HG03575 (cell line): ENCODE measurements around the gene PRDM1.
A peak's percentile ranks its signal among the peaks of the same experiment; 100 is the strongest.

Source experiments
- ATAC-seq: cut with Tn5 transposase; IDR thresholded peaks from one replicate; pipeline ENCODE4 v1.9.1; 2021; ENCODE audit not compliant: unreplicated experiment, insufficient number of reproducible peaks, low FRiP score; ENCODE audit errors: extremely low read depth

Gene PRDM1

DNA sequence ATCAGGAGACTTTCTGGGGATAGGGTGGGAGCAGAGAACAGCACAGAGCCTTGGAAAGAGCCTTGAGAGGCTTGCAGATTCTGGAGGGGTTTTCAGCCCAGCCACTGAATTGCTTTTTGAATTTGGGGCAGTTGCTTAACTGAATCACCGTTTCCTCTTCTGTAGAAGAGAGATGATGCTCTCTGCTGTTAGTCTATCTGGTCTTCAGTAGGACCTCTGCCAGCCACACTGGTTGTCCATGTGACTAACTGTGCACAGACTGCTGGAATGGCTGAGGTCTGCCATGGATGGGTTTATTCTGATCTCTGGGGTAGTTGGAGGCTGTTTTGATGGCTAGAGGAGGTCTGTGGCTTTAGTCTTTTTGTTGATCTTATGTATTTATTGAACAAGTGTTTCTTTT is 21.4 kb upstream of the PRDM1 start:
- no peak for ATAC-seq

DNA sequence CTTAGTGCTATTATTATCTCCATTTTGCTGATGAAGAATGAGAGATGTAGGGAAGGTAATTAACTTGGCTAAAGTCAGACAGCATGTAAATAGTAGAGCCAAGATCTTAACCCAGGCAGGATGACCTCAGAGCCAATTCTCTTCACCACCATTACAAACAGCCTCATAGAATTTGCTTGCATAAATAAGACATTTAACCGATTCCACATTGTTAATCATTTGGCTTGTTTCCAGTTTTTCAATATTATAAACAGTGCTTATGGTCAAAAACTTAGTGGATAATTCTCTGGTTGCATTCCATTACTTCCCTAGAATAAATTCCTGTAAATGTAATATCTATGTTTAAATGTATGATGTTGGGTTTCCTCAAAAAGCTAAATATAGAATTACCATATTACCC is 19.1 kb upstream of the PRDM1 start:
- ATAC-seq = no peak

DNA sequence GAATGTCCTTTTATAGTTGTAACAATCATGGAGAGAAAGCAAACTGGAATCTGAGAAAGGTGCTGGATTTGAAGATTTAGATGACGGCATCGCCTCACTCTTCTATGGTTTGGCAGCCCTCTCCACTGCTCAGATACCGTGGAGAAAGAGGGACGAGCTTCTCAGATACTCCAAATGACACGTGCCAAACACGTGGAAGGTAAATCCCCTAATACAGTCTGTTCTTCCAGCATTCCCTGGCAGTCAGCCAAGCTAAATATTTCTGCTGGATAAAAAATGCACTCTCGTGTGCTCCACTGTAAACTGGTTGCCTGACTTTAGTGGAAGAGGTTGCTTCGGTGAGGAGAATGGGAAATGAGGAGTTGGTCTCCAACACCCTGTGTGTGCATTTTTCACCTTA is 16.7 kb upstream of the PRDM1 start:
- no peak for ATAC-seq

DNA sequence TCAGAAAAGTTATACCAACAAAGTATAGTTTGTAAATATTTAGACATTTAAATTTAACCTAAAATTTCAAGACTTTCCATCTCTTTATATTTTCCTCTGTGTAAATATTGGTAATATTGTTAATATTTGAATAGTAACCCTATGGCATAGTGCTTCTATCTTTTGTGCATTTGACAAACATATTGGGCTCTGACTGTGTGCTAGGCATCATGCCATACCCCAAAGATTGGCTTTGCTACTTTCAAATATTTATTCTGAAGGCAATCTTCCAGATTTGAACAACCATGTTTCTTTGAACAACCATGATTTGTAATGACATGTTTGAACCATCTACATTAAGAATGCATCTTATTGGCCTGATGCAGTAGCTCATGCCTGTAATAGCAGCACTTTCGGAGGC is 15.5 kb upstream of the PRDM1 start:
- ATAC-seq = no peak

DNA sequence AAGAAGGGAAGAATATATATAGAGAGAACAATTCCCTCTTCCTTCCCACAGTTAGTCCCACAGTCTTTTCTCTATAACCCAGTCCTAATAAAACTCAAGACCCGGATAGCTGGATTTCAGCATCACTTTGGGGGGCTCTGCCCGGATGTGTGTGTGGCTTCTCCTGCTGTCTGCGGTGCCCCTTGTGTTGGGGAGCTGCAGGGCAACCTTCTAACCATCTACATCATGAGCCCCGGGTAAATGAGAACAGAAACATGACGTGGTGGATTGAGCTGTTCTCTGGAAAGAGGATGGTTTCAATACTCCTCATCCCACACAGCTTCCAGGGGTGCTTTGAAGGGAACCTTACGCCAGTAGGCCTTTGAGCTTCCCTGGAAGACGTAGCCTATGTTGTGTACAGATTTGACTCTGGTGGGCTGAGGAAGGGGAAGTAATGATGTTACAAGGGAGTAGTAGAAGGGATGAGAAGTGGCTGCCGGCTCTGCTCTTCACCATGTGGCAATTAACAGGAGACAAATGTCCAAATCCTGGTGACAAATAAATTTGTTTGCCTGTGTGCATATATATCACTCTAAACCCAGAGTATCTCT is 13.5 kb upstream of the PRDM1 start:
- no peak for ATAC-seq

DNA sequence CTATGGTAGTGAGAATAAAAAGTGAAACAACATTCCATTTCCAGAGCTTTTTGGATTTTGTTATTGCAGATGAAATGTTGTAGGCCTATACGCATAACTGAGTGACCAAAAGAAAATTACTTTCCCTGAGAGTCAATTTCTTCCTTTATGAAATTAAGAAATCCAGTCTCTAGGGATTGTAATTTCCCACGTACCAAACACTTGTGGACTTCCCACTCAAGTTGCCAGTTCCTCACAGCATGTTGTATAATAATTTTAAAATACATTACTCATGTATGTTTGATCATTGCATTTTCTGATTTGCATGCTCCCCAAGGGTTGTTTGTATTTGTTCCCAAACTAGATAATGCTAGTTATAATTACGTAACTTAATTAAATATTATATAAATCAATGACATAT is 12.0 kb upstream of the PRDM1 start:
- no peak for ATAC-seq

DNA sequence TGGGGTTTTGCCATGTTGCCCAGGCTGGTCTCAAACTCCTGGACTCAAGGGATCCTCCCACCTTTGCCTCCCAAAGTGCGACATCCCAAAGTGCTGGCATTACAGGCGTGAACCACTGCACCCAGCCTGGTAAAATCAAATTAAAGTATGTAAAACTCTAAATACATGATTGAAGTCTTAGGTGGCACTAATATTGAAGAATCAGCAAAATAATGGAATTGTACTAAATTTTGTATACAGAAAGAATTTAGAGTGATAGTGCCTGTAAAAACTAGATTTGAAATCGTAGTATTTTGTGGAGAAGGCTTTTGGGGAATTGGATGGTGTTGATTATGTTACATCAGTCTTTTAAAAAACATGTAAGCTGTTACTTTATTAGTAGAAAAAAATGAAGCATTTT is 10.0 kb upstream of the PRDM1 start:
- ATAC-seq = no peak

DNA sequence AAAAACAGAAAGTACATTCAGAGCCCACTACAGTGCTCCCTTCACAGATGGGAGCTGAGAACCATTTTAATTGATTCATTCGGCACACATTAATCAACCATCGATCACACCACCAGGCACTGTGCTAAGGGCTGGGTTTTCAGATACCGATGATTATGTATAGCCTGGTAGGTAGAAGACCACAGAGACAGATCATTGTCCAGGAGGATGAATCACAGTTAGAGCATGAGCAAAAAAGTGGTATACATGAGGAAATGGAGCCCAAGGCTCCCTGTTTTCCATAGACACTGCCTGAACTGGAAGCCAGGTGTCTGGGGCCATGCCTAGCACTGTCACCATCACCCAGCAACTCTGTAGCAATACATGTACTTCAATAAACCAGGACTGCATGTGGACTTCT is 9.0 kb upstream of the PRDM1 start:
- no peak for ATAC-seq

DNA sequence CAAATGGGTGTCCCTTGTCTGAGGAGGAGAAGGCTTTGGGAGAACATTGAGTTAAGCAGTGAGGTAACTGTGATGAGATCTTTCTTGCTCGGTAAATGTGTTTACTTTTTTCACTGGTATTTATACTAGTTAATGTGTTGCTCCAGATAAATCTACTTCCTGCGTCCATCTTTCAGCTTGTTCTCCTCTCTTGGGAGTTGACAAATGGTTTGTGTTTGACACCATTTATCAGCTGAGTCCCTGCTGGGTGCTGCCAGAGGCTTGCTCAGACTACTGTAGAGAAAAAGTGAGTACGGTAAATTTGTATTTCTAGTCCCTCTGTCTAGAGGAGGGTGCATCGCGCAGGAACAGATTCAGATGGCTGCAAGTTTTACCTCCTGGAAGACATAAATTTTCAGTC is 8.3 kb upstream of the PRDM1 start:
- no peak for ATAC-seq

DNA sequence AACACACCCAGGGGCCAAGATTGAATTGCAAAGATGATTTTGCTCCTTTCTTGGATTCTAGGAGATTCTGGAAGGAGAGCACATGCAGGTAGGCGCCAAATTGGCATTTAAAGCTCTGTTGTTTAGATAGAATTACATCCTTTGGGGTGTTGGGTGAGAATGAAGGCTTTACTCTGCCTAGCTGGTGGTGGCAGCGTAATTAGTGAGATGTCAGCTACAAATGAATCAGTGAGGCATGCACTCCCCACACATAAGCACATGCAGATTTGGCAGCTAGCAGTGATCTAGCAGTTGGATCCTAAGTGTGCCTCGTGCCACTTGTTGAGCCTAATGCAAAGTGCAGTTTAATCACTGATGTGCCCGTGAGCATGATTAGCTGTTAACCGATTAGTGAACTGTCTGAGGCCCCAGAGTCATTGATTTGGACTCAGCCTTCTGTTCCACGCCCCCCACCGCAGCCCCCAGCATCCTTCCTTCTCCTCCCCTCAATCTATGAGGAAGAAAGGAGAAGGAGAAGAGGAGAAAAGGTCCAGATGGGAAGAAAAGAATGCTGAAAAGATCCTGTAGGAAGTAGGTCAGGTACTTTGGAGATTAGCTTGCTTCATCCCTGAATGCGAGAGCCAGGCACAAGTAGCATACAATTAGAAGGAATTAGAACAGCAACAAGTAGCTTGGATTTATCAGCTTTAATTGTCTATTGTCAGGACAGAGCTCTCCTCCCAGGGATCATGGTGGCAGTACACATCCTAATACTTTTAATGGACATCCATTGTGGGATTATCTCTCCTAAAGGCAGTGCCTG is 6.0 kb upstream of the PRDM1 start:
- ATAC-seq = no peak

DNA sequence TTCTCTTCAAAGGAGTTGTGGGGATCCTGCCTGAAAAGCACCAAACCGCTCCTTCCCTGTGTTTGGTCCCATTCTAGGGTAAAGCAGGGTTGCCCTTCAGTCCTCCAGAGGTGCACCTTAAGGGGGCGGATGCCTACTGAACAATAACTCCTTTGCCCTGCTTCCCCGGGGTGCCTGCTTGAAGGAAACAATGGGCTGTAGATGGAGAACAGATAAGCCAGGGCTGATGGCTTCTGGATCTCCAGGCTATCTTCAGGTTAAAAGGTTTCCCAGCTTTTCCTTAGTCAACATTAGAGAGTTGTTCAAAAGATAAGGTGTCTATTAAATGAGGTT is 5.4 kb upstream of the PRDM1 start:
- no peak for ATAC-seq

DNA sequence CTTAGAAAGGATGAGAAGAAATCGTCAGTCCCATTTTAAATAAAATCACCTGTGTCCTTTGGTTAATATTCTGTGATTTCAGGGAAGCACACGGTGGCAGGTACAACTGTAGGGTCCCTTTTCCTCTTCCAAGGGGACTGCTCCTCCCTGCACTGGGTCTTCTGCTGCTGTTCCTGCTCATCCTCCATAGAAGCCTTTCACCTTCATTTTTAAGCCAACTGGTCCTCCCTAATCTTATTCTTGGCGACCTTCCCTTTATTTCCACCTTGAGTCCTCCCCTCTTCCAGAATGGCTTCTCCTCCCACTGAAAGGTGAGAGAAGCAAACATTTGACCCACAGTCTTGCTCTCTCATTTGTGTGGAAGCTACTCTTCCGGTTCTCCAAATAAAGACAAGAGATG is 4.4 kb upstream of the PRDM1 start:
- ATAC-seq = no peak

DNA sequence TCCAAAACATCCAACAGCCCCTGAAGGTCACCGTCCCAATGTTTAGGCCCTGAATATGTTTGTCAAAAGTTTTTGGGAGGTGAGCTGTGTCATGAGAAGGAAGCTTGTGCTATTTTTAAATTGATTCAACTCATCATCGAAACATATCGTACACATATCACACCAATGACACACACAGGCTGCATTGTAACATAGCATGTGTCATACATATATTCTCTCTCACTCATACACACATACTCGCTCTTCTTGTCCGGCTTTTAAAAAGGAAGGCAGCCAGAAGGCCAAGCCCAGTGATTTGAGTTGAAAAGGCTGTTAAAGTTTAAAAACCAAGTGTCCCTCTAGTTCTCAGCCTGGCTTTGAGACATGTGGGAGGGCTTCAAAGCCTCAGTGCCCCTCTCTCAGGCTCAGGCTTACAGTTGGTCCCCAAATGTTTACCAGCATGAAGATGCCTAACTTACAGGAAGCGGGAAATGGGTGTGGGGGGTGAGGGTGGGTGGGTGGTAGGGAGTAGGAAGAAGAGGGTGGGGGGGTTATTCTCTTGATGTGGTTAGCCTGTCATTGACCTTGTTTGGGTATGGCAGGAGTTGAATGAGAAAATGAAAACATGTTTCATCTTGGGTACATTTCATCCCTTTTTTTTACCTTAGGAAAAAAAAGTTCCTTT is 3.3 kb upstream of the PRDM1 start:
- ATAC-seq = no peak

DNA sequence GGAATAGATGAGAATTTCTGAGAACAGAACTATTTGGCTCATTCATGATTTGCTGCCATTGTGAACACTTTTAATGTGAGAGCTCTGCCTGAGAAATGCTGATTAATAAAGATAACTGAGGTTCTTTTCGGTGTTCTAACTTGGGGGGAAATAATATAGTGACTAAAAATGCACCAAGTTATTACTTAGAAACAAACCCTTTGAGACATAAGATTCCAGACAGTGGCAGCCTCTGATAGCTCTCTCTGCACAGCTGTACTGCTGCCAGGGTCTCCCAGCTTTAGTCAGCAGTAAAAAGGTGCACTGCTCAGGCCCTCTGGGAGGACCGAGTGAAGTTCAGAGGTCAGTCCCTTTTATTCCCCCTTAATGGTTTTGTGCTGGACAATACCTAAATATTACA is 2.5 kb upstream of the PRDM1 start:
- no peak for ATAC-seq

DNA sequence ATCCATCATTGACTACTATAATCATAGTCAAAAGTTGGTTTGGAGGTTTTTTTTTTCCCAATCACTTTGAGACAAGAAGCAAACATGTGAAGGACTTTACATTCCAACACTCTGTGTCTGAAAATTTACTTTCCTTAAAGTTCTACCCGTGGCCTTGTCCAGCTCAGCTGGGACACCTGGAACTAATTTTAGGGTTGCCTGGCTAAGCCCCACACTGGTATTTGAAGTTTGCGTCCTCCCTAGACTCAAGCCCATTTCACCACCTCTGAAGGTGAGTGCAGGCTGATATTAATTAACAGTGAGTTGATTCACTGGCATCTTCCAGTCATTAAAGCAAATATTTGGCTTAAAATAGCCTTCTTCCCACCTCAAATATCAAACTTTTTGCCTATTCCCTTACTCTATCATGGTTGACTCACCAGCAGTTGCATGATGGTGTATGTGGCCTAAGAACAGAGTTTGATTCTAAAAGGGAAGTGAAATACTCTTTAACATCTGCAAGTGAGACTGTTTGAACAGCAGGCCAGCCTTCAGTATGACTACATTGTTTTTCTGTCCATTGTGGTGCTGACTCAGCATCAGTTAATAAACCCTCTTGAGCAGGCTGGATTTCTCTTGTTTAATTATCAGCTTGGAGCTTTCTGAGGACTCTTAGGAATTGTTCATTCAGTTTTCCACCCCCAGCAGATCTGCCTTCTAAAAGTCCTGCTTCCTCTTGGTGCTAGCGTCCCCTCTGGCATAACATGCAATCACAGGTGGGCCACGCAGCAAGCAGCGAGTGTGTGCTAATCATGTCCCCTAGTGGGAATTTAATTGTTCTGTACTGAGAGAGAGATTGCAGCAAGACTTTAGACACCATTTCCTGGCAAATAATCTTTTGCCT is 1.8 kb upstream of the PRDM1 start:
- ATAC-seq = peak; percentile 65

DNA sequence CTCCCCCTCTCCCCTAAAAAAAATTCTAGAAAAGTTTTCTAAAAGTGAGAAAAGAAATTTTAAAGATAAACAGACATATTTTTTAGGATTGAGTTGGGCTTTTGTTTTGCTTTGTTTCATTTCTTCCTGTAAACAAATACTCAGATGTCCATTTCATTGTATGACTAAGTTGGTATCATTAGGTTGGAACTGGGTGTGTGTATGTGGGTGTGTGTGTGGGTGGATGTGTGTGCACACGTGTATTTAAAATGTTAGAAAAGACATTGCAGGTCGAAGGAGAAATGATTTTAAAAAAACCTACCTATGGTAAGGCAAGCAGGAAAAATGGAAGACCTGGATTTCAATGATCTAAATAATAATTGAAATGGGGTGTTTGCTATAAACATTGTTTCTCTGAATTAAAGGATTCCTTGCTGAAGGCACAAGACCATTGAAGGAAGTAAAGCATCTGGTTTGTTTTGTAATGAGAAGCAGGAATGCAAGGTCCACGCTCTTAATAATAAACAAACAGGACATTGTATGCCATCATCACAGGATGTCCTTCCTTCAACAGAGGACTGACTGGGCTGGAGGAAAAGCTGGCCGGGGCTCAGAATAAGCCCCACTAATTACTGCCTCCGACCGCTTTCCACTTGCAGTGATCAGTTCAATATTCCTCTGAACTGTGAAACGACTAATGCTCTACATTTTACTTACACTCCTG is 996 bp upstream of the PRDM1 start:
- no peak for ATAC-seq

DNA sequence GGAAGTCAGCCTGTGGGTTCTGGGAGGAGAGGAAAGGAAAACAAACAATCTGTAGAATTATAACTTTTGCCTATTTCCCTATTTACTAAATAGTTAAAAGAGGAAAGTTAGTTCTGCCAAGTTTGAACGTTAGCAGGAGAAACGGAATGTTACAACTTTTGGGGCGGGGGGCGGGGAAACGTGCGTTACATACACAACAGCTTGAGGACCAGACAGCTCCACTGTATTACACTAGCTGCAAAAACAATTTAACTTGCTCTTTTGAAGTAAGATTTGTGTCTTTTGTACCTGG is 498 bp upstream of the PRDM1 start:
- ATAC-seq = no peak

DNA sequence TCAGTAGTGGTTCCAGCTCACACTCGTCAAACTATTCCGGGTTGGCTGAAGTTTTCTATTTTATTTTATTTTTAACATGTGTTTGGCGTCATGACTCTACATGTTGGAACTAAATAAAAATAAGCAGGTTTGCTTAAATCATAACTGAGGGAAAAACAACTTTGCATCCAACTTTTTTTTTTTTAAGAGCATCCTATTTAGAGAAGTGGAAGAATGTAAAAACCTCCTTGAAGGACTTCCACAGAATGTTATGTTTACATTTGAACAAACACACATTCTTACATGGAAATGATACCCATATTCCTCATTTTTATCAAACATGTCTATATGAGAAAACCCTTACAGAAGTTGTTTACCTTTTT is 659 bp downstream of the PRDM1 start:
- ATAC-seq = no peak

DNA sequence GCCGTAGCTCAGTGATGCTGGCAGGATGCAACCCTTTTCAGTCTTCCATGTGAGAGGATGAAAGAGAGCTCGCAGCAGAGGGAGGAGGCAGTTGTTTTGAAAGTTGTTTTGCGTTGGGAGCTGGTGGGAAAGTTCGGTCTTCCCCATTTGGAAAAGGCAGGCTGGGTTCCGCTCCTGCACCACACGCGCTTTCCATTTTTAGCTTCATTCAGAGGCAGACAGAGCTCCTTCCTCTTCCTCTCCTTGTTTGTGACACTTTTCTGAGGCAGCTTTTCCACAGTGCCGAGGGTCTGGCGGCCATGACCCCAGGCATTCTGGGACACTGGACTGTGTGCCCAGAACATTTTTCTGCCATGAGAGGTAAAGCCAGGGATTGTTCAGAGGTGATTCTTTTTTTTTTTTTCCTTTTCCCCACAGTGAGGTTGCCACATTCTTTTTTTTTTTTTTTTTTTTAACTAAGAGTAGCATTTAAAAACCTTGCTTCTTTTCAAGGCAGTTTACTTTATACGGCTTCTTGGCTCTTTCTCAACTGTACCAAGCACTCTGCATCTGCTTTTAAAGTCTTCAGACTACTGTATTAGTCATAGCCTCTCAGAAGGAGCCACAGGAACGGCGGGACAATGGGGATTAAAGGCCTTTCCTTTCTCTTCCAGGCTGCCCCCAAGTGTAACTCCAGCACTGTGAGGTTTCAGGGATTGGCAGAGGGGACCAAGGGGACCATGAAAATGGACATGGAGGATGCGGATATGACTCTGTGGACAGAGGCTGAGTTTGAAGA is 1.6 kb downstream of the PRDM1 start:
- no peak for ATAC-seq
